Upper lobe of left lung (tissue), 4 donors: Measurements from ENCODE around the gene ANKRD24.

Experiments used
- CTCF ChIP-seq, 6 experiments: fragments of 450-650 bp in 4 of 6; fragments of 200-600 bp in 2 of 6; sonication (generic) in 2 of 6; IDR thresholded peaks; one replicate each; pipeline ENCODE4 v1.5.1; 2016 to 2019; ENCODE audit warnings: antibody characterized with exemption in 6 of 6
- EP300 ChIP-seq, 4 donors: sonication (generic); formaldehyde crosslinking; IDR thresholded peaks; one replicate each; pipeline ENCODE4 v1.5.1; 2017; ENCODE audit warnings: antibody characterized with exemption in 4 of 4, control low read depth in 2 of 4
- POLR2A ChIP-seq, 4 donors: fragments of 450-650 bp; IDR thresholded peaks; one replicate each; pipeline ENCODE4 v1.5.1; 2016 to 2017; ENCODE audit warnings: antibody characterized with exemption in 4 of 4, mild to moderate bottlenecking in 2 of 4
- POLR2AphosphoS5 ChIP-seq, 2 donors: sonication (generic); formaldehyde crosslinking; IDR thresholded peaks; one replicate each; pipeline ENCODE4 v1.5.1; 2017; ENCODE audit warnings: antibody characterized with exemption in 2 of 2

GRCh38 chr19:4138445-4138844 is 44.0 kb upstream of the ANKRD24 start:
- no peak for TF ChIP-seq CTCF (IDR thresholded peaks at IDR 0.05)
- TF ChIP-seq POLR2A (IDR thresholded peaks at IDR 0.05) = no peak
- no peak for TF ChIP-seq POLR2AphosphoS5 (IDR thresholded peaks at IDR 0.05)
- no peak for TF ChIP-seq EP300 (IDR thresholded peaks at IDR 0.05)
